Measurements from ENCODE around the gene TUBGCP6. TPM values are rescaled to one million over a fixed set of nuclear protein-coding genes. Genes with fewer than 3 reads are reported as not detected.

The TUBGCP6 gene
- total RNA-seq, 2 experiments from 2014 or later: 50.6 to 53.9 TPM

DNA sequence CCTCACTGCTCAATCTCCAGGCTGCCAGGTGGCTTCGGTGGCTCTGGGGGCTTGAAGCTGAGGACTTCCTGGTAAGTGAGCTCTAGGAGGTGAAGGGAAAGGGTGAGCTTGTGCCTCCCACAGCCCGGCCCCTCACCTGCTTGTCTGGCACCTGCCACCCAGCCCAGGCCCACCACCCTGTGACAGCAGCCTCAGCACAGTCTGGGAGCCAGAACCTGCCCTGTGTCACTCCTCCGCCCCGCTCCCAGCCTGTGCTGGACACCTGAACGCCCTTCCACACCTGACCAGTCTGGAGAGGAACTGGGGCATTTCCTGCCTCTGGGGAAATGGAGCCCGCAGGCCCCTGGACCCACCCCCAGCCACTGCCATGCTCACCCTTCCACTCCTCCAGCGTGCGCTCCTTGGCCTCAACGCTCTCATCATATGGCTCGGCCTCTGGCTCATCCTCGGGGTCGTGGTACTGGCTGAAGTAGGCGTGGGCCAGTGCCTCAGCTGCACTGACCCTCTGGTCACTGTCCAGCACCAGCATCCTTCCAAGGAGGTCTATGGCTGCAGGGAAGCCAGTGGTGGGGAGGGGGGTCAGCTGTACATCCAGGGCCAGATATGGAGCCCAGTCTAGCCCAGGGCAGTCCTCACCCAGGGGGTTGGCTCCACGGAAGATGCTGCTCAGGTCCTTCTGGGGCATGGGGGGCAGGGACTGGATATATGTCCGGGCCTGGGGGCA, 20.3 kb upstream of the TUBGCP6 start:
- ChIA-PET CTCF (no interaction called here), POLR2A (no interaction called here)
- no peaks in the 10 kb centered on the region for H3K36me3 Mint-ChIP-seq (ENCODE audit: low read depth)
- H3K9me3 Mint-ChIP-seq: no peaks in the 10 kb centered on the region
- peaks cover 11% of the 10 kb centered on the region for H3K27me3 Mint-ChIP-seq
- H3K4me1 Mint-ChIP-seq: peaks cover 19% of the 10 kb centered on the region
- no peak for DNase-seq
- no peak overlapping the region for H3K4me3 Mint-ChIP-seq
- no peak overlapping the region for H3K27ac Mint-ChIP-seq

DNA sequence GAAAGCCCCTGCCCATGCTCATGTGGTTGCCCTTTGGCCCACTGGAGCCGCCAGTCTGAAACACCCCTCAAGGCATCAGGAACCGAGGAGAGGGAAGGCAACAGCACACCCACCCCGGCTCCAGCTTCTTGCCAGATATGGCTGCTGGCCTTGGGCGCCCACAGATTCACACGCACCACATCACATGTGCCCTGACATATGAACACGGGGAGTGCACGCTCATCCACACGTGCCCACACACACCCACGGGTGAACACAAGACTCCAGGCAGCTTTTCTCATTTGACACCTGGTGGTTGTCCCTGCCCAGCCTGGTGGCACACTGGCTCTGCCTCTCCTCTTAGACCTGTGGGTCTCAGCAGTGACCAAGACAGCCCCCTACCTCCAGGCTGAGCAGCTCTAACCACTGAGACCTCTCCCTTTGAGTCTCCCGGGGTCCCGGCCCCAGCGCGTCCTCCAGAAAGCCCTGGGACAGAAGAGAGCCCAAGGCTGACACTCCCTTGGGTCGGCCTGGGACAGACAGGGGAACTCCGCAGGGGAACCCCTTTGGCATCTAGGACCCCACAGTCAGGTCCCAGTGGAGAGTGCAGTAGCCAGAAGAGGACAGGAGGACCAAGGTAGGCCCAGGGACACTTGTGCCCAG, 19.4 kb upstream of the TUBGCP6 start:
- H3K9me3 Mint-ChIP-seq: no peaks in the 10 kb centered on the region
- H3K36me3 Mint-ChIP-seq (ENCODE audit: low read depth): no peaks in the 10 kb centered on the region
- ChIA-PET POLR2A (no interaction called here), CTCF (no interaction called here)
- no peak overlapping the region for H3K27ac Mint-ChIP-seq
- H3K27me3 Mint-ChIP-seq: peaks cover 11% of the 10 kb centered on the region
- peaks cover 16% of the 10 kb centered on the region for H3K4me1 Mint-ChIP-seq
- DNase-seq: no peak
- no peak overlapping the region for H3K4me3 Mint-ChIP-seq

DNA sequence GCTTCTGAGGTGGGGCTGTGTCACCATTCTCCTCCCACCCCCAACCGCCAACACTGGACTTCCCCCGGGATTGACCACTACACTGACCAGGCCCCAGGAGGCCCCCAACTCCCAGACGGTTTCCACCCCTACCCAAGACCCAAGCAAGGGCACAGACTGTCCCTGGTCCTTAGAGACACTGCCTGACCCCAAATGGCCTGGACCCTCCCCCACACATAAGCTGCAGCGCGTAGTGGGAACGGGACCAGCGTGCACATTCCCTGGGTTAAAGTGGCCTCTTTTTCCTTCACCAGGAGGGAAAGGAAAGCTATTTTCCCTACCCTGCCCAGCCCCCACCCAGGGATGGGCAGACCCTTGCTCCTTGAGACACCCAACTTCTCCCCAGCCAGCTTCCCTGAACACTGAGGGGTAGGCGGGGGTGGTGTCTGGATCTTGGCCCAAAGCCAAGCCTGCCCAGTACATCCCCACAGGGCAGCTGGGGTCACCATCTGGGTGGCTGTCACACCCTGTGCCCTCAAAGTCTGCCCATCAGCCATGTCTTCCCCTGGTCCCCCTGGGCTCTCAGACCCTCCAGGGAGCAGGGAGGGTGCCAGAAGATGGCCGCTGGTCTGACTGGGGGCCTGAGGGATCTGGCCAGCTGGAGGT, 18.3 kb upstream of the TUBGCP6 start:
- H3K27me3 Mint-ChIP-seq: peaks cover 12% of the 10 kb centered on the region
- H3K36me3 Mint-ChIP-seq (ENCODE audit: low read depth): no peaks in the 10 kb centered on the region
- H3K9me3 Mint-ChIP-seq: no peaks in the 10 kb centered on the region
- ChIA-PET POLR2A (interaction anchor here (0.7 to 3.4 kb wide), 4 partner anchors 12 to 263 kb away, joined by 3 to 21 read pairs (median 4); partner anchors contain the start of gene HDAC10), CTCF (interaction anchor here (1.0 to 1.2 kb wide), 4 partner anchors 10 to 358 kb away, joined by 3 to 4 read pairs (median 4); partner anchors contain the start of genes HDAC10 and SCO2)
- no peak for DNase-seq
- H3K27ac Mint-ChIP-seq: no peak overlapping the region
- H3K4me1 Mint-ChIP-seq: peaks cover 9% of the 10 kb centered on the region
- H3K4me3 Mint-ChIP-seq: no peak overlapping the region

DNA sequence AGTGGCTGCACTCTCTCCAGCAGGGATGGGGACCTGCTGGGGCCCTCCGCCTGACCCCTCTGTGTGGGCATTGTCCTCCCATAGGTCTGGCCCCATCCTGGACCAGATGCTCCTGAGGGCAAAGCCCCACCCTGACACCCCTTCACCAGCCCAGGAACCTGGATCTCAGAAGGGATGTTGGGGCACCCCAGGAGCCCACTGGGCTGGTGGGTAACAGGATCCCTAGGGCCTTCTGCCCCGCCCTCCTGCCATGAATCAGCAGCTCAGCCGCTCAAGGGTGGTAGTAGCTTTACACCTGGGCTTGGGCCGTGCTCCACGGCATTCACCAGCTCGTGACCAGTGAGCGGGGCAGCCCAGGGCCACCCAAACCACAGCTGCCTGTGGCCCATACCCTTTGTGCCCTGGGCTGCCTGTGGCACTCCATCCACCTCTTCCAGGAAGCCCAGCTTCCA, 17.7 kb upstream of the TUBGCP6 start:
- no peak for DNase-seq
- Mint-ChIP-seq H3K36me3 (ENCODE audit: low read depth) (no peaks in the 10 kb centered on the region), H3K9me3 (no peaks in the 10 kb centered on the region), H3K27me3 (peaks cover 12% of the 10 kb centered on the region), H3K4me1 (peaks cover 8% of the 10 kb centered on the region), H3K4me3 (peak overlapping the region; percentile 63), H3K27ac (no peak overlapping the region)
- ChIA-PET CTCF (interaction anchor here (1.0 to 1.2 kb wide), 4 partner anchors 10 to 359 kb away, joined by 3 to 4 read pairs (median 4); partner anchors contain the start of genes HDAC10 and SCO2), POLR2A (interaction anchor here (1.5 to 3.4 kb wide), 2 partner anchors 11 to 207 kb away, joined by 3 to 21 read pairs; partner anchors contain the start of gene HDAC10)

DNA sequence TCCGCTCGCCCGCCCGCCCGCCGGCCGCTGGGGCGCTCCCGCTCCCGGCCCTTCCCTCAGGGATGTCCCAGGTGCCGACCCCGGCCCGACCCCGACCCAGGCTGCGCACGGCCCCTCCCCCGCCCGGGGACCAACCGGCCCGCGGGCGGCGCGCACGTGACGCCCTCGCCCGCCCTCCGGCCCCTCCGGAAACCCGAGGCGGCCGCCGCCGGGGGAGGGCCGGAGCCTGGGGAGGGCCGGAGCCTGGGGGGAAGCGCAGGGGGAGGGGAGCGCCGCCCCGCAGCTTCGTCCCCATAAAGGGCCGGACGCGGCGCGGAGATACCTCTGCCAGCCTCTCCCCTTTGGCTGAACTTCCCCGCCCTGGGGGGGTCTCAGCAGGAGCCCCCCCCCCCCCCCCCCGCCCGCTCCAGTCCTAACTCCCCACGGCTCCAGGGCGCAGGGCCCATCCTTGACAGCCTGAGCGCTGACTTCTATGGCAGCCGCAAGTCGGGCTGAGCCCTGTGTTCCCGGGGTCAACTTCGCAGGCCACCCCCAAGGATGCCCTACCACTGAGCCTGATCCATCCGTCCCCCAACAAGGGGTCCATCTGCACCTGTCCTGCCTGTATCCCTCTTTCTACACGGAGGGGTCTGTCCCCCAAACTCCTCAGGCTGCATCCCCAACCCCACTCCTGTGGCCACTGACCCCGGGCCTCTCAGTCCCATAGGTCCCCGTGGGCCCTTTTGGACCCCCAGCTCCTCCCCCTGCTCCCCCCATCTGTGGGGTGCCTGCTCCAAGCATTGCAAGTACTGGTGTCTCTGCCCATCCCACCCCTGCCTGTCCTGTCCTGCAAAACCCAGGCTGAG, 17.0 kb upstream of the TUBGCP6 start, which contains the start of gene MAPK12:
TSS of gene MAPK12 (minus strand) at position 69 of the 845 bp plus-strand sequence. CDS start 174 bp downstream, outside the sequence.
- POLR2A ChIA-PET: interaction anchor here (1.5 to 3.4 kb wide), 2 partner anchors 10 to 208 kb away, joined by 3 to 21 read pairs; partner anchors contain the start of gene HDAC10
- Mint-ChIP-seq H3K9me3 (no peaks in the 10 kb centered on the region), H3K4me1 (peaks cover 8% of the 10 kb centered on the region), H3K27me3 (peaks cover 12% of the 10 kb centered on the region), H3K36me3 (ENCODE audit: low read depth) (no peaks in the 10 kb centered on the region), H3K27ac (no peak within 1 kb of the TSS), H3K4me3 (peak within 1 kb of the TSS; percentile 63)
- no peak for DNase-seq
- CTCF ChIA-PET: interaction anchor here (1.0 to 1.1 kb wide), 3 partner anchors 10 to 359 kb away, joined by 3 to 4 read pairs (median 4); partner anchors contain the start of gene HDAC10

DNA sequence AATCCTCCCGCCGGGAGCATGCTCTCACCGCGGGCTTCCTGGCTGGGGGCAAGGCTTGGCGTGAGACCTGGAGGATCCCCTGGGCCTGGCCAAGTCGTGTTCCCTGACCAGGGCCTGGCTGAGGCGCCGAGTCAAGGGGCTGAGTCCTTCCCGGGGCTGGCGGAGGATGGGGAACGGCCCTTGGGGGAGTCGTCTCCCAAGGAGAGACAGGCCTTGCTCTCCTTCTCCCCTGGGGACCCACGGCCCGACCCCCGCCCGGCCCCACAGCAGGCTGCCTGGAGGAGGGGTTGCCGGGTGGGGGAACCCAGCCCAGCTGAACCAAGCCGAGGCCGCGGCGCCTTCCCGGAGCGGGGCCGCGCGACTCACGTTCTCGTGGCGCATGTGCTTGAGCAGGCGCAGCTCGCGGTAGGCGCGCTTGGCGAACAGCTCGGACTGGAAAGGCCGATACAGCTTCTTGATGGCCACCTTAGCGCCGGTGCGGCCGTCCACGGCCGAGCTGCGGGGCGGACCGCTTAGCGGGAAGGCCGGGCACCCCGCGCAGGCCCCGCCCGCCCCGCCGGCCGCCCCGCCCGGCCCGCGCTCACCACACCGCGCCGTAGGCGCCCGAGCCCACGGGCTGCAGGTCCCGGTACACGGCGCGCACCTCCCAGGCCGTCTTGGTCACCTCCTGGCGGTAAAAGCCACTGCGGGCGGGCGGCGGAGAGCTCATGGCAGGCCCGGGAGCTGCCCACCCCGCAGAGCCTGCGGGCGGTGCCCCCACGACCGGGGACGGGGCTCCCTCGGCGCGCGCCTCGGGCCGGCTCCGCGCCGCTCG, 16.2 kb upstream of the TUBGCP6 start:
- Mint-ChIP-seq H3K4me1 (peaks cover 8% of the 10 kb centered on the region), H3K27ac (no peak overlapping the region), H3K4me3 (peak overlapping the region; percentile 17), H3K27me3 (peaks cover 12% of the 10 kb centered on the region), H3K9me3 (no peaks in the 10 kb centered on the region), H3K36me3 (ENCODE audit: low read depth) (no peaks in the 10 kb centered on the region)
- DNase-seq: no peak
- POLR2A ChIA-PET: interaction anchor here (0.9 to 3.4 kb wide), 2 partner anchors 10 to 17 kb away, joined by 3 to 21 read pairs; partner anchors contain the start of genes HDAC10 and TUBGCP6
- CTCF ChIA-PET: interaction anchor here (1.1 to 1.2 kb wide), 2 partner anchors 20 to 237 kb away, joined by 3 to 4 read pairs; no protein-coding TSS in a partner anchor

DNA sequence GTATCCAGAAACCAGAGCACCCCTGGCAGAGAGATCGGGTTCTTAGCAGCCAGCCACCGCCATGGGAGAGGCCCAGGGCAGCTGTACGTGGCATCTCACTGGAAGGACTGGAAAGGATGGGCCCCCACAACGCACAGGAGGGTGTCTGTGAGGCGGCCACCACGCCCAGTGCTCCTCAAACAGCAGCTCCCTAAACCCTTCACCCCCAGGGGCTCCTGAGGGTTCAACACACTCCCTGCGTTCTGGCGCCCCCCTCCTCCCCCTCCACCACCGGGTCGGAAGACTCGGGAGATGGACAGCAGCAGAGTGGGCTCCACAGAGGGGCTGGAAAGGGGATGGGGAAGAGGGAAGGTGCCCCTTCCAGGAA, 15.6 kb upstream of the TUBGCP6 start:
- Mint-ChIP-seq H3K36me3 (ENCODE audit: low read depth) (no peaks in the 10 kb centered on the region), H3K27me3 (peaks cover 12% of the 10 kb centered on the region), H3K9me3 (no peaks in the 10 kb centered on the region), H3K27ac (no peak overlapping the region), H3K4me3 (peak overlapping the region; percentile 17), H3K4me1 (peaks cover 8% of the 10 kb centered on the region)
- POLR2A ChIA-PET: interaction anchor here (0.9 to 3.4 kb wide), 2 partner anchors 9 to 16 kb away, joined by 3 to 21 read pairs; partner anchors contain the start of genes HDAC10 and TUBGCP6
- no peak for DNase-seq
- CTCF ChIA-PET: interaction anchor here (1.1 to 1.2 kb wide), 2 partner anchors 19 to 237 kb away, joined by 3 to 4 read pairs; no protein-coding TSS in a partner anchor

DNA sequence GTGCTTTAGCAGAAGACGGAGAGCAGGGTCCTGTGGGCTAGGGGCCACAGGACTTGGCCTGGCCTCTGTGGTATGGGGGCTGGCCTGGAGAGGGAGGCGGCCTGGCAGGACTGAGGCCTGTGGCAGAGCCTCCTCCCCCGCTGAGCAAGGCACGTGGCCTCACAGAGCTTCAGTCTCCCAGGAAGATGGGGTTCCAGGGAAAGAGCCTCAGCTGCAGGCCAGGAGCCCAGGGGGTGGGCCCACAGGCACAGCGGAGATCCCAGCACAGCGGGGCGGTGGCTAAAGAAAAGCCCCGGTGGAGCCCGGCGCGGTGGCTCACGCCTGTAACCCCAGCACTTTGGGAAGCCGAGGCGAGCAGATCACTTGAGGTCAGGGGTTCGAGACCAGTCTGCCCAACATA, 14.5 kb upstream of the TUBGCP6 start:
- Mint-ChIP-seq H3K4me1 (peaks cover 8% of the 10 kb centered on the region), H3K4me3 (no peak overlapping the region), H3K9me3 (no peaks in the 10 kb centered on the region), H3K27me3 (peaks cover 12% of the 10 kb centered on the region), H3K36me3 (ENCODE audit: low read depth) (no peaks in the 10 kb centered on the region), H3K27ac (no peak overlapping the region)
- ChIA-PET CTCF (interaction anchor here (1.0 kb wide), 1 partner anchor 19 kb away, joined by 4 read pairs; no protein-coding TSS in a partner anchor), POLR2A (no interaction called here)
- DNase-seq: no peak

DNA sequence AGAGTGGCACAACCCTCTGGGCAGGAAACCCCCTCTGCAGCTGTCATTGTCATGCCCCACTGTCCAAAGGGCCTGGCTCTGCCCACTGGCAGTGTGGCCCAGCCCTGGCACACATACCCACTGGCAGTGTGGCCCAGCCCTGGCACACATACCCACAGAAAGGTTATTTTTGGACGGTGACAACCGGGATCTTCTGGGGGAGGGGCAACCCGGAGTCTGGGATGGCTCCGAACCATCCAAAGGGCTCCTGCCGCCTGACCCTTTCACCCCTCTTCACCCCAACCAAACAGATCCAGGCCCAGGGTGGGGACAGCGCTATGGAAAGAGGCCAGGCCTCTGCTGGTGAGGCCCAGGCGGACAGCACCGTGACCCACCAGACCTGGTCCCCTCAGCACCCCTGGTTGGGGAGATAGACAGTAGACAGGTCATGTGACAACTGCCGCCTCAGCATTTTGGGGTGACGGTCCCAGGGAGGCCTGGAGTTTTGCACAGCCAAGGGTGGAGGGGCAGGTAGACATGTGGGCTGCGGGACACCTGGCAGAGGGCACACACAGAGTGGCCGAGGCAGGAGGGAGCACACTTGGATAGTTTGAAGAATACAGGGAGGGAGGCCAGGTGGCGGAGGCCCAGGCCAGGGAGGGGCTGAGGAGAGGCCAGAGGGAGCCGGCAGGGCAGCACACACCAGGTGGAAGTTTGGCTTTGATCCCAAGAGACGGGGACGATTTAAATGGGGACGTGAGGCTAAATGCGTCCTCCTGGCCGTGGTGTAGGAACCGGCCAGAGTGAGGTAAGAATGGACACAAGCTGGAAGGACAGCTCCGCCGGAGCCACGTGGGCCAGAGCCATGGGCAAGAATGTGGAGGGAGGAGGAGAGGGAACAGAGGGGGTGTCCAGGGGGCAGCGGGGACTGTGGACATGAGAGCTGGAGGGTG, 13.8 kb upstream of the TUBGCP6 start:
- Mint-ChIP-seq H3K4me1 (peaks cover 8% of the 10 kb centered on the region), H3K36me3 (ENCODE audit: low read depth) (no peaks in the 10 kb centered on the region), H3K27ac (no peak overlapping the region), H3K9me3 (no peaks in the 10 kb centered on the region), H3K4me3 (no peak overlapping the region), H3K27me3 (peaks cover 12% of the 10 kb centered on the region)
- ChIA-PET POLR2A (no interaction called here), CTCF (interaction anchor here (1.0 kb wide), 1 partner anchor 18 kb away, joined by 4 read pairs; no protein-coding TSS in a partner anchor)
- no peak for DNase-seq

DNA sequence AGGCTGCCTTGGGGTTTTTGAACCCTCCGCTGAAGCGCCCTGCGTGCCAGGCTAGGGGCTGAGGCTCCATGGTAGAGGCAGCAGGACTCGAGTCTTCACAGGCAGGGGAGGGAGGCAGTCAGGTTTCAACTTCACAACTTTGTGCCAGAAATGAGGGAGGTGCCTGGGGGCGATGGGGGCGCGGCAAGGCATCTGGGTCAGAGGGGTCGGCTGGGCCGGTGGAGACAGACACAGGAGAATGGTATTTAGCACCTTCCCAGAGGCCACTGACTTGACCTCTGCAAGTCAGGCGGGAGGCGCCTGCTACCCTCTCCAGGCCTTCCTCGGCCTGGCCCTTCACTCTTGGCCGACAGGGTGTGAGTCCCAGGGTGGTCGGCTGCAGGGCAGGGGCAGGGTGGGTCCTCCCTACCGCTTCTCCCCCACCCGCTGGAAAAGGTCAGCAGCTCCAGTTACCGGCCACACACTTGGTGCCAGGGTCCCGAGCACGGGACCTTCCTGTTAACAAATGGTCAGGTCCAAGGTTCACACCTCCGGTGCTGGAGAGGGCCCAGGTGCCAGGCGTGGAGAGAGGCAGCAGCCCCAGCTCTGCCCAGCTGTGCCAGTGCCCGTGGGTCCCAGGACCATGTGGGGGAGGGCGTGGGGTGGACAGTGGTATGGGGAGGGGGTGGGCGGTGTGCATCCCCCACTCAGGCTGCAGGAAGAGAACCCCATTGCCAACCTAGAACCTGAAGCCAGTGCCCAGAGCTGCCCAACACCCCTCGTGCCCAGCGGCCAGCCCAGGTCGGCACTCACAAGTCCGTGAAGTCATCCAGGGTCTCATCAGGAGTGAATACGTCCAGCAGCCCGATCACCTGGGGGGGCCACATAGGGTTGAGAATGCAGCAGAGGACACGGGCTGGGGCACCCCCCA, 12.9 kb upstream of the TUBGCP6 start:
- Mint-ChIP-seq H3K4me3 (no peak overlapping the region), H3K27me3 (peaks cover 12% of the 10 kb centered on the region), H3K4me1 (peaks cover 8% of the 10 kb centered on the region), H3K36me3 (ENCODE audit: low read depth) (no peaks in the 10 kb centered on the region), H3K27ac (no peak overlapping the region), H3K9me3 (no peaks in the 10 kb centered on the region)
- ChIA-PET POLR2A (no interaction called here), CTCF (no interaction called here)
- no peak for DNase-seq
